DND-41 (cell line): ENCODE data around the gene PTPRO.

Experiments used
- EZH2 ChIP-seq: IDR thresholded peaks from 3 replicates; pipeline ENCODE4 v1.6.1; 2012; ENCODE audit warnings: borderline replicate concordance, low read depth, mild to moderate bottlenecking, moderate library complexity, low read length, inconsistent platforms; ENCODE audit not compliant: severe bottlenecking
- TF ChIP-seq, protein P1 (sequence below): IDR thresholded peaks from 2 replicates; pipeline ENCODE4 v1.5.1; 2012; ENCODE audit warnings: borderline replicate concordance, low read length, moderate library complexity, mild to moderate bottlenecking; ENCODE audit not compliant: poor library complexity, severe bottlenecking; ENCODE audit errors: extremely low read depth

DNA sequence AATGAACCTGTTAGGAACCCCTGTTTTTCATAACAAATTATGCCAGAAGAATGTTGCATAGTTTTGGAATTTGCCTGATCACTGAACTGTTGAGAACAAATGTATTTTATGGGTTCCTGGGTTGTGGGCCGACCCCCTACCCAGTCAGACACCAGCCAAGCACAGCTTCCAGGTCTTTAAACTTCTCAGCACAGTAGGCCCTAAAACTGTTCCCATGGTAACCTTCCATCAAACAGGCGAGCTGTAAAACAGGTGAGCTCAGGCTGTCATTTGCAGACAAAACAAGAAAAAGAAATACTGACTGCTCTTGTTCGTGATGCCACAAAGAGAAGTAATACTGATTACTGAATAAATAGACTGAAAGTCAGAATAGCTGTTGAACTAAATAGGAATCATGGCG lies 147.0 kb downstream of the PTPRO start:
- TF ChIP-seq, protein P1, sequence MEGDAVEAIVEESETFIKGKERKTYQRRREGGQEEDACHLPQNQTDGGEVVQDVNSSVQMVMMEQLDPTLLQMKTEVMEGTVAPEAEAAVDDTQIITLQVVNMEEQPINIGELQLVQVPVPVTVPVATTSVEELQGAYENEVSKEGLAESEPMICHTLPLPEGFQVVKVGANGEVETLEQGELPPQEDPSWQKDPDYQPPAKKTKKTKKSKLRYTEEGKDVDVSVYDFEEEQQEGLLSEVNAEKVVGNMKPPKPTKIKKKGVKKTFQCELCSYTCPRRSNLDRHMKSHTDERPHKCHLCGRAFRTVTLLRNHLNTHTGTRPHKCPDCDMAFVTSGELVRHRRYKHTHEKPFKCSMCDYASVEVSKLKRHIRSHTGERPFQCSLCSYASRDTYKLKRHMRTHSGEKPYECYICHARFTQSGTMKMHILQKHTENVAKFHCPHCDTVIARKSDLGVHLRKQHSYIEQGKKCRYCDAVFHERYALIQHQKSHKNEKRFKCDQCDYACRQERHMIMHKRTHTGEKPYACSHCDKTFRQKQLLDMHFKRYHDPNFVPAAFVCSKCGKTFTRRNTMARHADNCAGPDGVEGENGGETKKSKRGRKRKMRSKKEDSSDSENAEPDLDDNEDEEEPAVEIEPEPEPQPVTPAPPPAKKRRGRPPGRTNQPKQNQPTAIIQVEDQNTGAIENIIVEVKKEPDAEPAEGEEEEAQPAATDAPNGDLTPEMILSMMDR: no peak
- no peak for TF ChIP-seq EZH2
